Brain microvascular endothelial cell (primary cell): ENCODE measurements around the gene ARPP19.

ENCODE experiments used
- DNase-seq: peaks from one replicate; pipeline ENCODE4 v3.0.0-alpha.2; 2020
- H3K27ac ChIP-seq: fragments of 250-450 bp; sonication (Bioruptor Pico); 2 replicates; pipeline ENCODE4 v1.5.1; 2020; ENCODE audit warnings: mild to moderate bottlenecking, moderate library complexity
- H3K27me3 ChIP-seq: fragments of 250-450 bp; sonication (Bioruptor Pico); replicated peaks from 2 replicates; pipeline ENCODE4 v1.5.1; 2020; ENCODE audit warnings: mild to moderate bottlenecking
- H3K36me3 ChIP-seq: fragments of 250-450 bp; sonication (Bioruptor Pico); replicated peaks from 2 replicates; pipeline ENCODE4 v1.5.1; 2020; ENCODE audit warnings: mild to moderate bottlenecking
- H3K4me3 ChIP-seq: 2 replicates; pipeline ENCODE4 v1.5.1; 2011; ENCODE audit warnings: low read depth, mild to moderate bottlenecking, control low read depth, low read length, moderate library complexity
- CTCF ChIP-seq: IDR thresholded peaks from 2 replicates; pipeline ENCODE4 v1.5.1; 2011; ENCODE audit warnings: low read depth, mild to moderate bottlenecking, moderate library complexity, low read length, control low read depth, inconsistent platforms; ENCODE audit errors: missing control alignments
- in situ Hi-C: cut with HindIII; loops from 2 replicates; pipeline ENCODE4 v1.10.0; 2017; ENCODE audit warnings: low sequenced_read_pairs, low pct_ligation_motif_present

The ARPP19 gene

GRCh38 chr15:52527911-52528563 is 40.8 kb downstream of the ARPP19 start:
- in situ Hi-C loops, result no loop called here

GRCh38 chr15:52527196-52527910 is 41.5 kb downstream of the ARPP19 start:
- H3K27ac ChIP-seq, result no peak overlapping the region
- no peaks in the 10 kb centered on the region for H3K36me3 ChIP-seq

More at GRCh38 chr15:52527911-52528563, 40.8 kb downstream of the ARPP19 start:
- no peak for TF ChIP-seq CTCF
- Histone ChIP-seq H3K36me3 (no peaks in the 10 kb centered on the region), H3K4me3 (peak overlapping the region; percentile 77), H3K27ac (no peak overlapping the region), H3K27me3 (no peaks in the 10 kb centered on the region)
- peak; percentile 31 for DNase-seq

GRCh38 chr15:52524223-52525136 is 44.4 kb downstream of the ARPP19 start:
- H3K4me3 ChIP-seq, result no peak overlapping the region
- H3K27me3 ChIP-seq, result no peaks in the 10 kb centered on the region
- no peak overlapping the region for H3K27ac ChIP-seq
- in situ Hi-C loops, result no loop called here
- DNase-seq, result no peak
- H3K36me3 ChIP-seq, result no peaks in the 10 kb centered on the region
- no peak for TF ChIP-seq CTCF

More at GRCh38 chr15:52527196-52527910, 41.5 kb downstream of the ARPP19 start:
- Histone ChIP-seq H3K4me3 (peak overlapping the region; percentile 77), H3K27me3 (no peaks in the 10 kb centered on the region)
- in situ Hi-C loops, result no loop called here
- DNase-seq, result no peak
- no peak for TF ChIP-seq CTCF

GRCh38 chr15:52523647-52524046 is 45.2 kb downstream of the ARPP19 start:
- Histone ChIP-seq H3K36me3 (no peaks in the 10 kb centered on the region), H3K27ac (peak overlapping the region; percentile 35), H3K27me3 (no peaks in the 10 kb centered on the region), H3K4me3 (no peak overlapping the region)
- in situ Hi-C loops, result no loop called here
- no peak for DNase-seq
- no peak for TF ChIP-seq CTCF

GRCh38 chr15:52523192-52523591 is 45.6 kb downstream of the ARPP19 start:
- Histone ChIP-seq H3K4me3 (no peak overlapping the region), H3K36me3 (no peaks in the 10 kb centered on the region), H3K27ac (peak overlapping the region; percentile 35), H3K27me3 (no peaks in the 10 kb centered on the region)
- peak; percentile 60 for DNase-seq
- no peak for TF ChIP-seq CTCF
- in situ Hi-C loops, result no loop called here
